A673 (cell line): ENCODE data around the gene CATSPER4. TPM values are rescaled to one million over a fixed set of nuclear protein-coding genes. Genes with fewer than 3 reads are reported as not detected.
"Not testable (repeated sequence)": the region's sequence is repeated elsewhere in the genome, so short reads cannot be mapped to it uniquely, and the experiment has no call there.

Experiments used
- BruUV-seq: library from RNA; stranded (reverse); fragments of 400-500 nt; replicated peaks from 2 replicates; lab custom pipeline; 2021; lab: Mats Ljungman, UMichigan
- CTCF ChIA-PET: fragments of 300-600 bp; sonication (Branson Sonifier 250); formaldehyde crosslinking; loops from one replicate; lab custom pipeline; 2022; ENCODE audit warnings: antibody characterized with exemption; lab: Charles Lee
- POLR2A ChIA-PET: fragments of 300-600 bp; sonication (Branson Sonifier 250); formaldehyde crosslinking; loops from one replicate; lab custom pipeline; 2022; ENCODE audit warnings: antibody characterized with exemption; ENCODE audit not compliant: low non-redundant PET; lab: Charles Lee
- DNase-seq: peaks from one replicate; pipeline ENCODE4 v3.0.0-alpha.2; 2015; ENCODE audit warnings: low spot score
- H3K27ac ChIP-seq: fragments of 200-600 bp; sonication (generic); 2 replicates; pipeline ENCODE4 v1.5.1; 2016; ENCODE audit warnings: mixed run types, low read depth, mild to moderate bottlenecking, mixed read lengths, antibody characterized with exemption, low read length; ENCODE audit not compliant: poor library complexity, severe bottlenecking
- H3K27me3 ChIP-seq: fragments of 200-600 bp; sonication (generic); replicated peaks from 2 replicates; pipeline ENCODE4 v1.6.1; 2017; ENCODE audit warnings: mixed run types, low read depth, mild to moderate bottlenecking, mixed read lengths, antibody characterized with exemption, low read length; ENCODE audit not compliant: insufficient read depth, poor library complexity
- H3K36me3 ChIP-seq: fragments of 200-600 bp; sonication (generic); 2 replicates; pipeline ENCODE4 v1.6.1; 2016; ENCODE audit warnings: mixed run types, mild to moderate bottlenecking, mixed read lengths, antibody characterized with exemption, low read length; ENCODE audit not compliant: insufficient read depth, poor library complexity, severe bottlenecking
- H3K4me1 ChIP-seq: fragments of 200-600 bp; sonication (generic); 2 replicates; pipeline ENCODE4 v1.6.1; 2017; ENCODE audit warnings: mixed run types, mild to moderate bottlenecking, mixed read lengths, antibody characterized with exemption, low read length; ENCODE audit not compliant: insufficient read depth, poor library complexity, severe bottlenecking
- H3K4me3 ChIP-seq: fragments of 200-600 bp; sonication (generic); 2 replicates; pipeline ENCODE4 v1.5.1; 2016; ENCODE audit warnings: low read depth, mixed run types, mild to moderate bottlenecking, mixed read lengths, low read length; ENCODE audit not compliant: poor library complexity, severe bottlenecking
- H3K9me3 ChIP-seq: fragments of 200-600 bp; sonication (generic); 2 replicates; pipeline ENCODE4 v1.6.1; 2016; ENCODE audit warnings: mixed run types, low read depth, mild to moderate bottlenecking, mixed read lengths, antibody characterized with exemption, low read length; ENCODE audit not compliant: poor library complexity, severe bottlenecking
- EZH2 ChIP-seq: fragments of 200-600 bp; sonication (generic); IDR thresholded peaks from 2 replicates; pipeline ENCODE4 v1.6.1; 2017; ENCODE audit warnings: borderline replicate concordance, low read depth, mild to moderate bottlenecking, mixed read lengths, antibody characterized with exemption, low read length; ENCODE audit not compliant: poor library complexity, severe bottlenecking
- intact Hi-C: fragments of 100-400 bp; cut with micrococcal nuclease; formaldehyde crosslinking; loops from one replicate; pipeline ENCODE4 v1.10.0; 2022; ENCODE audit not compliant: unreplicated experiment
- total RNA-seq: library from RNA; stranded (reverse); gene quantifications from 2 replicates; pipeline ENCODE4 v1.2.3, GENCODE V29; 2021
- TF ChIP-seq, protein P1 (sequence below): fragments of 300-800, 200-600 bp; sonication (generic); conservative IDR thresholded peaks from 2 replicates; pipeline ENCODE4 v1.5.1; 2017; ENCODE audit warnings: low read depth, mild to moderate bottlenecking, antibody characterized with exemption, low read length, moderate library complexity, mixed read lengths

The CATSPER4 gene
- total RNA-seq, 1 experiment from 2014 or later: not detected

DNA sequence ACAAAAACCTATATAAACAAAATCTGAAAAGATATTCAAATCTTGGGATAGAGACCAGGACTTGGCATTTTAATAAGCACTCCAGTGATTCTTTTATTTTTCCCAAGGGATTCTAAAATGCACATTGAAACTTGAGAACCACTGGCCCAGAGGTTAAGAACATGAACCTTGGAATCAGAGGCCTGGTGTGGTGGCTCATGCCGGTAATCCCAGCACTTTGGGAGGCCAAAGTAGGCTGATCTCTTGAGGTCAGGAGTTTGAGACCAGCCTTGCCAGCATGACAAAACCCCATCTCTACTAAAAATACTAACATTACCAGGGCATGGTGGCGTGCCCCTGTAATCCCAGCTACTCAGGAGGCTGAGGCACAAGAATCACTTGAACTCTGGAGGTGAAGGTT, 30.7 kb downstream of the CATSPER4 start:
- H3K4me3 ChIP-seq: no peak overlapping the region
- H3K36me3 ChIP-seq: no peaks in the 10 kb centered on the region
- ChIA-PET CTCF (no interaction called here), POLR2A (interaction anchor here (0.6 kb wide), 1 partner anchor 25 kb away, joined by 3 read pairs; no protein-coding TSS in a partner anchor)
- H3K27ac ChIP-seq: no peak overlapping the region
- no peak for TF ChIP-seq EZH2
- TF ChIP-seq, protein P1, sequence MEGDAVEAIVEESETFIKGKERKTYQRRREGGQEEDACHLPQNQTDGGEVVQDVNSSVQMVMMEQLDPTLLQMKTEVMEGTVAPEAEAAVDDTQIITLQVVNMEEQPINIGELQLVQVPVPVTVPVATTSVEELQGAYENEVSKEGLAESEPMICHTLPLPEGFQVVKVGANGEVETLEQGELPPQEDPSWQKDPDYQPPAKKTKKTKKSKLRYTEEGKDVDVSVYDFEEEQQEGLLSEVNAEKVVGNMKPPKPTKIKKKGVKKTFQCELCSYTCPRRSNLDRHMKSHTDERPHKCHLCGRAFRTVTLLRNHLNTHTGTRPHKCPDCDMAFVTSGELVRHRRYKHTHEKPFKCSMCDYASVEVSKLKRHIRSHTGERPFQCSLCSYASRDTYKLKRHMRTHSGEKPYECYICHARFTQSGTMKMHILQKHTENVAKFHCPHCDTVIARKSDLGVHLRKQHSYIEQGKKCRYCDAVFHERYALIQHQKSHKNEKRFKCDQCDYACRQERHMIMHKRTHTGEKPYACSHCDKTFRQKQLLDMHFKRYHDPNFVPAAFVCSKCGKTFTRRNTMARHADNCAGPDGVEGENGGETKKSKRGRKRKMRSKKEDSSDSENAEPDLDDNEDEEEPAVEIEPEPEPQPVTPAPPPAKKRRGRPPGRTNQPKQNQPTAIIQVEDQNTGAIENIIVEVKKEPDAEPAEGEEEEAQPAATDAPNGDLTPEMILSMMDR: no peak
- no TSS peak for BruUV-seq
- H3K4me1 ChIP-seq: no peaks in the 10 kb centered on the region
- H3K9me3 ChIP-seq: no peaks in the 10 kb centered on the region
- intact Hi-C loops: no loop called here
- no peak for DNase-seq
- H3K27me3 ChIP-seq: peaks cover 4% of the 10 kb centered on the region

DNA sequence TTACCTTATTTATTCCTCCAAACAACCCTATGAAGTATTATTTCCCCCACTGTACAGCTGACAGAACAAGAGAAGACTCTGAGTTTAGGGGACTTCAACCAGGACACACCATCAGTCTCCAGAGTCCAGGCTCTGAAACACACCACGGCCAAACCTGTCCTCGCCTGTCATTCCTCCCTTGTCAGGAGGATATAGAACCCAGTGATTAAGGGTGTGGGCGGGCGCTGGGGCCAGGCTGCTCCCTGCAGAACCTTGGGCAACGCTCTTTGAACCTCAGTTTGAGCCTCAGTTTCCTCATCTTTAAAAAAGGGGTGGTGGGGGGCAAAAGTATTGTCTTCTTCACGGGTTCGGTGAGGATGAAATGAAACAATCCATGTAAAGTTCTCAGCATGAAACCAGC, 34.2 kb downstream of the CATSPER4 start:
- no TSS peak for BruUV-seq
- CTCF ChIA-PET: no interaction called here
- intact Hi-C loops: no loop called here
- Histone ChIP-seq H3K4me3 (no peak overlapping the region), H3K4me1 (no peaks in the 10 kb centered on the region), H3K9me3 (no peaks in the 10 kb centered on the region), H3K36me3 (no peaks in the 10 kb centered on the region), H3K27ac (no peak overlapping the region), H3K27me3 (peaks cover 4% of the 10 kb centered on the region)
- no peak for TF ChIP-seq EZH2
- TF ChIP-seq, protein P1: no peak
- DNase-seq: no peak
- POLR2A ChIA-PET: no interaction called here

DNA sequence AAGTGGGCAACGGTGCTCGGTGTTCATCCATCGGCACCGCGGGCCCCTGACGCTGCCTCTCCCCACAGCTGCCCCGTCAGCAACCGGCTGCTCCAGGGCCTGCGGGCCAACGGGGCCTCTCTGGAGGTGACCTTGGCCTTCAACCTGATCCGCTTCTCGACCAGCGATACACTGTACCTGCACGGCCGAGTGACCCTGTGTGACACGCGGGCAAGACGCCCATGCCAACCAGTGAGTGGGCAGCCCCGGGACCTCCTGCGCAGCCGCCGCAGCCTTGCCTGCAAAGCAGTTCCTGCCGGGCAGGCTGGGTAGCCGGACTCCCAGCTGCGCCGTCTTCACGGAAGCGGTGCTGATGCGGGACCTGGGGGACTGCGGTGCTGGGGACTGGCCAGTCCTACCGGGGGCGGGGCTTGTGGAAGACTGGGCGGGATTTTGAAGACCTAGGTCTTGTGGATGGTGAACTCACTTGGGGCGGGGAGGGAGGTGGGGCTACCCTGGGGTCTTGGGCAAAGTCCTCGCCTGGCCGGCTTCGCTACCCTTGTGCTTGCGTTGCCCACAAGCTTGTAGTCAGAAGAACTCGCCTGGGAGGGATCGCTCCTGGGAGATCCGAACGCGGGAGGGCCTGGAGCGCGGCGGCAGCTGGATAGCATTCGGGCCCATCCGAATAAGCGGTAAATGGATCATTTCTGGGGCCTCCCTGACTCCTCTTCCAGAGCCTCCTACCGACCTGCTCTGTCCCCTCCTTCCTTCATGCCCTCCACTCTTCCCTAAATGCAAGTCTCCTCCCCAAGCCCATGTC, 34.8 kb downstream of the CATSPER4 start:
- Histone ChIP-seq H3K9me3 (no peaks in the 10 kb centered on the region), H3K4me1 (no peaks in the 10 kb centered on the region), H3K27me3 (peaks cover 4% of the 10 kb centered on the region), H3K27ac (no peak overlapping the region), H3K36me3 (no peaks in the 10 kb centered on the region), H3K4me3 (peak overlapping the region; percentile 6)
- BruUV-seq: no TSS peak
- ChIA-PET POLR2A (no interaction called here), CTCF (no interaction called here)
- TF ChIP-seq, protein P1: no peak
- no peak for TF ChIP-seq EZH2
- peak; percentile 11 for DNase-seq
- intact Hi-C loops: no loop called here

DNA sequence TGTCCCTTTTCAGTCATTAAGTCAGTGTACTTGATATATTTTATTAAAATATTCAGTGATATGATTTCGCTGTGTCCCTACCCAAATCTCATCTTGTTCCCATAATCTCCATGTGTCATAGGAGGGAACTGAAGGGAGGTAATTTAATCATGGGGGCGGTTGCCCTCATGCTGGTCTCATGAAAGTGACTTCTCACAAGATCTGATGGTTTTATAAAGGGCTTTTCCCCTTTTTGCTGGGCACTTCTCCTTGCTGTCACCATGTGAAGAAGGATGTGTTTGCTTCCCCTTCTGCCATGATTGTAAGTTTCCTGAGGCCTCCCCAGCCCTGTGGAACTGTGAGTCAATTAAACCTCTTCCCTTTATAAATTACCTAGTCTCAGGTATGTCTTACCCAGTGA, 40.3 kb downstream of the CATSPER4 start:
- H3K4me1 ChIP-seq, H3K4me3 ChIP-seq, H3K27me3 ChIP-seq, DNase-seq, CTCF ChIA-PET, H3K36me3 ChIP-seq, BruUV-seq, intact Hi-C loops, H3K27ac ChIP-seq, H3K9me3 ChIP-seq, POLR2A ChIA-PET: not testable (repeated sequence)
